Measurements from ENCODE around the gene CLSTN1.
"Not testable (repeated sequence)": the region's sequence is repeated elsewhere in the genome, so short reads cannot be mapped to it uniquely, and the experiment has no call there.

The CLSTN1 gene

GRCh38 chr1:9751971-9752370 is 71.8 kb downstream of the CLSTN1 start:
- Histone ChIP-seq H3K27ac (ENCODE audit: low read length) (no peak overlapping the region), H3K4me1 (ENCODE audit: control insufficient read depth, low read depth, low read length) (no peaks in the 10 kb centered on the region), H3K36me3 (ENCODE audit: control insufficient read depth, low read depth, low read length) (peaks cover 38% of the 10 kb centered on the region), H3K9ac (ENCODE audit: low read length) (no peak overlapping the region), H3K9me3 (ENCODE audit: control insufficient read depth, low read depth, low read length) (no peaks in the 10 kb centered on the region), H3K4me3 (ENCODE audit: low read length) (no peak overlapping the region), H3K27me3 (ENCODE audit: control insufficient read depth, insufficient read depth, low read length) (no peaks in the 10 kb centered on the region)

- Histone ChIP-seq H3K4me3 (ENCODE audit: low read length) (no peak overlapping the region), H3K27ac (ENCODE audit: low read length) (no peak overlapping the region), H3K27me3 (ENCODE audit: control insufficient read depth, insufficient read depth, low read length) (no peaks in the 10 kb centered on the region), H3K9ac (ENCODE audit: low read length) (no peak overlapping the region), H3K36me3 (ENCODE audit: control insufficient read depth, low read depth, low read length) (peaks cover 50% of the 10 kb centered on the region), H3K9me3 (ENCODE audit: control insufficient read depth, low read depth, low read length) (no peaks in the 10 kb centered on the region), H3K4me1 (ENCODE audit: control insufficient read depth, low read depth, low read length) (no peaks in the 10 kb centered on the region)
These were observed 74.4 kb downstream of the CLSTN1 start for GRCh38 chr1:9749361-9749760.

GRCh38 chr1:9748391-9748790 is 75.4 kb downstream of the CLSTN1 start:
- H3K36me3 ChIP-seq (ENCODE audit: control insufficient read depth, low read depth, low read length), result peaks cover 60% of the 10 kb centered on the region
- not testable (repeated sequence) for H3K27ac ChIP-seq (ENCODE audit: low read length); H3K27me3 ChIP-seq (ENCODE audit: control insufficient read depth, insufficient read depth, low read length); H3K4me1 ChIP-seq (ENCODE audit: control insufficient read depth, low read depth, low read length); H3K9ac ChIP-seq (ENCODE audit: low read length); H3K9me3 ChIP-seq (ENCODE audit: control insufficient read depth, low read depth, low read length); H3K4me3 ChIP-seq (ENCODE audit: low read length)

GRCh38 chr1:9746651-9747050 is 77.1 kb downstream of the CLSTN1 start:
- Histone ChIP-seq H3K4me1 (ENCODE audit: control insufficient read depth, low read depth, low read length) (no peaks in the 10 kb centered on the region), H3K27ac (ENCODE audit: low read length) (no peak overlapping the region), H3K9me3 (ENCODE audit: control insufficient read depth, low read depth, low read length) (no peaks in the 10 kb centered on the region), H3K9ac (ENCODE audit: low read length) (no peak overlapping the region), H3K4me3 (ENCODE audit: low read length) (no peak overlapping the region), H3K36me3 (ENCODE audit: control insufficient read depth, low read depth, low read length) (peaks cover 68% of the 10 kb centered on the region), H3K27me3 (ENCODE audit: control insufficient read depth, insufficient read depth, low read length) (no peaks in the 10 kb centered on the region)

GRCh38 chr1:9746211-9746610 is 77.6 kb downstream of the CLSTN1 start:
- Histone ChIP-seq H3K36me3 (ENCODE audit: control insufficient read depth, low read depth, low read length) (peaks cover 68% of the 10 kb centered on the region), H3K27ac (ENCODE audit: low read length) (no peak overlapping the region), H3K9me3 (ENCODE audit: control insufficient read depth, low read depth, low read length) (no peaks in the 10 kb centered on the region), H3K9ac (ENCODE audit: low read length) (no peak overlapping the region), H3K4me1 (ENCODE audit: control insufficient read depth, low read depth, low read length) (no peaks in the 10 kb centered on the region), H3K4me3 (ENCODE audit: low read length) (no peak overlapping the region), H3K27me3 (ENCODE audit: control insufficient read depth, insufficient read depth, low read length) (no peaks in the 10 kb centered on the region)

- Histone ChIP-seq H3K27me3 (ENCODE audit: control insufficient read depth, insufficient read depth, low read length) (no peaks in the 10 kb centered on the region), H3K36me3 (ENCODE audit: control insufficient read depth, low read depth, low read length) (peaks cover 64% of the 10 kb centered on the region), H3K9me3 (ENCODE audit: control insufficient read depth, low read depth, low read length) (no peaks in the 10 kb centered on the region), H3K4me1 (ENCODE audit: control insufficient read depth, low read depth, low read length) (no peaks in the 10 kb centered on the region), H3K9ac (ENCODE audit: low read length) (no peak overlapping the region), H3K4me3 (ENCODE audit: low read length) (no peak overlapping the region), H3K27ac (ENCODE audit: low read length) (no peak overlapping the region)
These were observed 79.5 kb downstream of the CLSTN1 start for GRCh38 chr1:9744106-9744799.

GRCh38 chr1:9737671-9738070 is 86.1 kb downstream of the CLSTN1 start:
- H3K9ac ChIP-seq (ENCODE audit: low read length), result no peak overlapping the region
- no peaks in the 10 kb centered on the region for H3K9me3 ChIP-seq (ENCODE audit: control insufficient read depth, low read depth, low read length)
- H3K27me3 ChIP-seq (ENCODE audit: control insufficient read depth, insufficient read depth, low read length), result no peaks in the 10 kb centered on the region
- no peak overlapping the region for H3K27ac ChIP-seq (ENCODE audit: low read length)
- H3K4me3 ChIP-seq (ENCODE audit: low read length), result no peak overlapping the region
- H3K4me1 ChIP-seq (ENCODE audit: control insufficient read depth, low read depth, low read length), result no peaks in the 10 kb centered on the region
- peaks cover 82% of the 10 kb centered on the region for H3K36me3 ChIP-seq (ENCODE audit: control insufficient read depth, low read depth, low read length)

GRCh38 chr1:9737057-9737456 is 86.7 kb downstream of the CLSTN1 start:
- Histone ChIP-seq H3K27ac (ENCODE audit: low read length) (no peak overlapping the region), H3K9ac (ENCODE audit: low read length) (no peak overlapping the region), H3K4me1 (ENCODE audit: control insufficient read depth, low read depth, low read length) (no peaks in the 10 kb centered on the region), H3K36me3 (ENCODE audit: control insufficient read depth, low read depth, low read length) (peaks cover 83% of the 10 kb centered on the region), H3K27me3 (ENCODE audit: control insufficient read depth, insufficient read depth, low read length) (no peaks in the 10 kb centered on the region), H3K9me3 (ENCODE audit: control insufficient read depth, low read depth, low read length) (no peaks in the 10 kb centered on the region), H3K4me3 (ENCODE audit: low read length) (no peak overlapping the region)

- Histone ChIP-seq H3K36me3 (ENCODE audit: control insufficient read depth, low read depth, low read length) (peaks cover 83% of the 10 kb centered on the region), H3K4me1 (ENCODE audit: control insufficient read depth, low read depth, low read length) (no peaks in the 10 kb centered on the region), H3K9ac (ENCODE audit: low read length) (no peak overlapping the region), H3K4me3 (ENCODE audit: low read length) (no peak overlapping the region), H3K27ac (ENCODE audit: low read length) (no peak overlapping the region), H3K27me3 (ENCODE audit: control insufficient read depth, insufficient read depth, low read length) (no peaks in the 10 kb centered on the region), H3K9me3 (ENCODE audit: control insufficient read depth, low read depth, low read length) (no peaks in the 10 kb centered on the region)
These were observed 87.5 kb downstream of the CLSTN1 start for GRCh38 chr1:9736241-9736640.

GRCh38 chr1:9735800-9736199 is 88.0 kb downstream of the CLSTN1 start:
- Histone ChIP-seq H3K36me3 (ENCODE audit: control insufficient read depth, low read depth, low read length) (peaks cover 83% of the 10 kb centered on the region), H3K9ac (ENCODE audit: low read length) (no peak overlapping the region), H3K4me3 (ENCODE audit: low read length) (no peak overlapping the region), H3K27me3 (ENCODE audit: control insufficient read depth, insufficient read depth, low read length) (no peaks in the 10 kb centered on the region), H3K9me3 (ENCODE audit: control insufficient read depth, low read depth, low read length) (no peaks in the 10 kb centered on the region), H3K4me1 (ENCODE audit: control insufficient read depth, low read depth, low read length) (no peaks in the 10 kb centered on the region), H3K27ac (ENCODE audit: low read length) (no peak overlapping the region)

- H3K27me3 ChIP-seq (ENCODE audit: control insufficient read depth, insufficient read depth, low read length), result no peaks in the 10 kb centered on the region
- no peak overlapping the region for H3K27ac ChIP-seq (ENCODE audit: low read length)
- H3K9ac ChIP-seq (ENCODE audit: low read length), result no peak overlapping the region
- H3K4me1 ChIP-seq (ENCODE audit: control insufficient read depth, low read depth, low read length), result no peaks in the 10 kb centered on the region
- H3K36me3 ChIP-seq (ENCODE audit: control insufficient read depth, low read depth, low read length), result peaks cover 89% of the 10 kb centered on the region
- no peaks in the 10 kb centered on the region for H3K9me3 ChIP-seq (ENCODE audit: control insufficient read depth, low read depth, low read length)
- no peak overlapping the region for H3K4me3 ChIP-seq (ENCODE audit: low read length)
These were observed 90.5 kb downstream of the CLSTN1 start for GRCh38 chr1:9733160-9733789.
